ENCODE results near the gene CIAO3. TPM values are rescaled to one million over a fixed set of nuclear protein-coding genes. Genes with fewer than 3 reads are reported as not detected.
"Not testable (repeated sequence)": the region's sequence is repeated elsewhere in the genome, so short reads cannot be mapped to it uniquely, and the experiment has no call there.

Gene CIAO3
- total RNA-seq, 2 experiments from 2014 or later: 28.3 to 31.9 TPM

DNA sequence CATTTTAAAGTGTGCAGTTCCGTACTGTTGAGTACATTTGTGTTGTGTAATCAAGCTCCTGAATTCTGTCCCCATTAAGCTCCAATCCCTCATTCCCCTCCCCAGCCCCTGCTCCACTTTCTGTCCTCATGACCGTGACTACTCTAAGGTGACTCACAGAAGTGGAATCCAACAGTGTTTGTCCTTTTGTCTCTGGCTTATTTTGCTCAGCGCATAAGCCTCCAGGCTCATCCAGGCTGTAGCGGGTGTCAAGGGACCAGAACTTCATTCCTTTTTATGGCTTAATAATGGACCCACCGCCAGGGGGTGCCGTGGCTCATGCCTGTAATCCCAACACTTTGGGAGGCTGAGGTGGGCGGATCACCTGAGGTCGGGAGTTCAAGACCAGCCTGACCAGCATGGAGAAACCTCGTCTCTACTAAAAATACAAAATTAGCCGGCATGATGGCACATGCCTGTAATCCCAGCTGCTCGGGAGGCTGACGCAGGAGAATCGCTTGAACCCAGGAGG, 28.0 kb downstream of the CIAO3 start:
- POLR2A ChIA-PET: not testable (repeated sequence)
- peak; percentile 84 for DNase-seq
- intact Hi-C loops (cut with DNase I, micrococcal nuclease): loop anchor here in 1 of 2 experiments (2.0 kb wide), 1 partner anchor 390 kb away; no protein-coding TSS in a partner anchor

DNA sequence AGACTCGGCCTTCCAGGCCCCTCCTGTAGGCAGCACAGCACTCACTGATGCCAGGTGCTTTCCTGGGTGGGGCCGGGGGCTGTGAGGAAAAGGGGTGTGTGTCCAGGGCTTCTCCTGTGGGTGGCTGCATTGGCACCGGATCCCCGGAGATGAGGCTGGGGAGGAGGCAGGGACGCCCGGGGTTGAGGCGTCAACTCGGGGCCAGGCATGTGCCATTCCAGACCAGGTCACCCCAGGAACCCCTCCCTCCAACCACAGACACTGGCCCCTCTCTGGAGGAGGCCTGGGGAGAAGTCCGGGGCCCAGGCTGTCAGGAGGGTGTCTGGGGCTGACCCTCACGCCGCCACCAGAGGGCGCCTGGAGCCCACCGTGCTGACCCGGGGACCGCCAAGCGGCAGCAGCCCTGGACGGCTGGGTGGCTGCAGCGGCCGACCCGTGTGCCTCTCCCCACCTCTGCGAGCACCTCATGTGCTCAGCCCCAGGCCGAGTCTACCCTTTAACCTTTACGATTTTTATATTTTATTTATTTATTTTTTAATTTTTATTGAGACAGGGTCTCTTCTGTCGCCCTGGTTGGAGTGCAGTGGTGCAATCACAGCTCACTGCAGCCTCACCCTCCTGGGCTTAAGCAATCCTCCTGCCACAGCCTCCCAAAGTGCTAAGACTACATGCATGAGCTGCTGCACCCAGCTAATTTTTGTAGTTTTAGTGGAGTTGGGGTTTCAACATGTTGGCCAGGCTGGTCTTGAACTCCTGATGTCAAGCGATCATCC, 29.1 kb downstream of the CIAO3 start:
- ChIA-PET CTCF (interaction anchor here (0.6 to 5.4 kb wide), 24 partner anchors 8 to 390 kb away, joined by 3 to 55 read pairs (median 4); partner anchors contain the start of genes ANTKMT, CCDC78, CHTF18 and HAGHL), POLR2A (no interaction called here)
- H3K27me3 Mint-ChIP-seq: peaks cover 38% of the 10 kb centered on the region

More for the DNA sequence above, 28.0 kb downstream of the CIAO3 start:
- CTCF ChIA-PET: interaction anchor here (0.6 to 5.4 kb wide), 22 partner anchors 8 to 321 kb away, joined by 3 to 55 read pairs (median 4); partner anchors contain the start of genes ANTKMT, CCDC78, CHTF18 and HAGHL
- H3K4me3 Mint-ChIP-seq; H3K9me3 Mint-ChIP-seq (ENCODE audit: low read depth); H3K4me1 Mint-ChIP-seq; H3K27ac Mint-ChIP-seq; H3K36me3 Mint-ChIP-seq (ENCODE audit: low read depth); ATAC-seq: not testable (repeated sequence)
- peaks cover 31% of the 10 kb centered on the region for H3K27me3 Mint-ChIP-seq

GRCh38 chr16:711084-711483, 29.7 kb downstream of the CIAO3 start:
- CTCF ChIA-PET: interaction anchor here (1.3 to 3.5 kb wide), 3 partner anchors 10 to 75 kb away, joined by 4 to 29 read pairs (median 6); partner anchors contain the start of gene ANTKMT
- no peaks in the 10 kb centered on the region for H3K9me3 Mint-ChIP-seq (ENCODE audit: low read depth)
- H3K4me3 Mint-ChIP-seq: no peak overlapping the region

More for the DNA sequence above, 29.1 kb downstream of the CIAO3 start:
- DNase-seq: peak; percentile 90
- ATAC-seq: peak; percentile 65
- Mint-ChIP-seq H3K4me3 (no peak overlapping the region), H3K4me1 (no peaks in the 10 kb centered on the region), H3K27ac (no peak overlapping the region), H3K9me3 (ENCODE audit: low read depth) (no peaks in the 10 kb centered on the region), H3K36me3 (ENCODE audit: low read depth) (no peaks in the 10 kb centered on the region)
- intact Hi-C loops (cut with DNase I, micrococcal nuclease): loop anchor here (1.0 to 2.0 kb wide), 4 partner anchors 29 to 391 kb away; partner anchors contain the start of gene CIAO3 (in 1 of the 2)

GRCh38 chr16:710500-711075, 30.2 kb downstream of the CIAO3 start:
- DNase-seq (no peak), ATAC-seq (no peak)
- H3K4me1 Mint-ChIP-seq: no peaks in the 10 kb centered on the region
- H3K36me3 Mint-ChIP-seq (ENCODE audit: low read depth): no peaks in the 10 kb centered on the region
- no peaks in the 10 kb centered on the region for H3K9me3 Mint-ChIP-seq (ENCODE audit: low read depth)
- ChIA-PET POLR2A (no interaction called here), CTCF (interaction anchor here (0.7 to 3.5 kb wide), 6 partner anchors 11 to 78 kb away, joined by 3 to 29 read pairs (median 5); partner anchors contain the start of genes ANTKMT, CHTF18, MSLN and RPUSD1)
- intact Hi-C loops (cut with DNase I, micrococcal nuclease): loop anchor here (1.0 to 2.0 kb wide), 3 partner anchors 30 to 344 kb away; partner anchors contain the start of gene CIAO3 (in 1 of the 2)
- peaks cover 42% of the 10 kb centered on the region for H3K27me3 Mint-ChIP-seq
- no peak overlapping the region for H3K4me3 Mint-ChIP-seq
- H3K27ac Mint-ChIP-seq: no peak overlapping the region

More at GRCh38 chr16:711084-711483, 29.7 kb downstream of the CIAO3 start:
- POLR2A ChIA-PET: no interaction called here
- no peak overlapping the region for H3K27ac Mint-ChIP-seq
- DNase-seq (no peak), ATAC-seq (no peak)
- intact Hi-C loops (cut with DNase I, micrococcal nuclease): loop anchor here (1.0 to 2.0 kb wide), 3 partner anchors 30 to 344 kb away; partner anchors contain the start of gene CIAO3 (in 1 of the 2)
- H3K27me3 Mint-ChIP-seq: peaks cover 42% of the 10 kb centered on the region
- H3K4me1 Mint-ChIP-seq: no peaks in the 10 kb centered on the region
- no peaks in the 10 kb centered on the region for H3K36me3 Mint-ChIP-seq (ENCODE audit: low read depth)

- intact Hi-C loops (cut with DNase I, micrococcal nuclease): loop anchor here (2.0 kb wide), 2 partner anchors 31 to 345 kb away; partner anchors contain the start of gene CIAO3 (in 1 of the 2)
- Mint-ChIP-seq H3K36me3 (ENCODE audit: low read depth) (no peaks in the 10 kb centered on the region), H3K27ac (no peak overlapping the region), H3K9me3 (ENCODE audit: low read depth) (no peaks in the 10 kb centered on the region), H3K4me1 (no peaks in the 10 kb centered on the region), H3K4me3 (no peak overlapping the region), H3K27me3 (peaks cover 42% of the 10 kb centered on the region)
- ATAC-seq: no peak
- CTCF ChIA-PET: interaction anchor here (0.7 to 3.5 kb wide), 6 partner anchors 11 to 79 kb away, joined by 3 to 29 read pairs (median 5); partner anchors contain the start of genes ANTKMT, CHTF18, MSLN and RPUSD1
- DNase-seq: no peak
- POLR2A ChIA-PET: no interaction called here
Observed at GRCh38 chr16:709566-710499, 31.0 kb downstream of the CIAO3 start.

DNA sequence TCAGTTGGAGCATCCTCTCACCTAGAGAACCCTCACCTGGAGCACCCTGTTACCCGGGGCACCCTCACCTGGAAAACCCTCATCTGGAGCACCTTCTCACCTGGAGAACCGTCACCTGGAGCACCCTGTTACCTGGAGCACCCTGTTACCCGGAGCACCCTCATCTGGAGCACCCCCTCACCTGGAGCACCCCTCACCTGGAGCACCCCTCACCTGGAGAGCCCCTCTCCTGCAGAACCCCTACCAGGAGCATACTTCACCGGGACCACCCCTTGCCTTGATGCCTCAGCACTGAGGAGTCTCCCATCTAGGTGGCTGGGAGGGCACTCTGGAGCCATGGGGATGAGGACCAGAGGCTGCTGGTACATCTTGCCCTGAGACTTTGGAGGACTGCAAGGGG, 31.8 kb downstream of the CIAO3 start:
- intact Hi-C loops (cut with DNase I, micrococcal nuclease): no loop called here
- Mint-ChIP-seq H3K4me3 (no peak overlapping the region), H3K36me3 (ENCODE audit: low read depth) (no peaks in the 10 kb centered on the region), H3K27me3 (peaks cover 41% of the 10 kb centered on the region), H3K27ac (no peak overlapping the region), H3K9me3 (ENCODE audit: low read depth) (no peaks in the 10 kb centered on the region), H3K4me1 (no peaks in the 10 kb centered on the region)
- ATAC-seq (no peak), DNase-seq (no peak)
- ChIA-PET POLR2A (no interaction called here), CTCF (interaction anchor here (1.4 kb wide), 1 partner anchor 75 kb away, joined by 6 read pairs; no protein-coding TSS in a partner anchor)

- H3K9me3 Mint-ChIP-seq (ENCODE audit: low read depth): no peaks in the 10 kb centered on the region
- intact Hi-C loops (cut with DNase I, micrococcal nuclease): no loop called here
- H3K4me1 Mint-ChIP-seq: no peaks in the 10 kb centered on the region
- DNase-seq: no peak
- peaks cover 40% of the 10 kb centered on the region for H3K27me3 Mint-ChIP-seq
- ATAC-seq: no peak
- ChIA-PET POLR2A (no interaction called here), CTCF (interaction anchor here (0.5 to 1.3 kb wide), 3 partner anchors 12 to 452 kb away, joined by 3 to 5 read pairs (median 3); no protein-coding TSS in a partner anchor)
- H3K36me3 Mint-ChIP-seq (ENCODE audit: low read depth): no peaks in the 10 kb centered on the region
- H3K27ac Mint-ChIP-seq: no peak overlapping the region
- no peak overlapping the region for H3K4me3 Mint-ChIP-seq
Observed at GRCh38 chr16:708019-708418, 32.8 kb downstream of the CIAO3 start.

GRCh38 chr16:707062-707538, 33.7 kb downstream of the CIAO3 start:
- CTCF ChIA-PET: interaction anchor here (0.7 to 1.3 kb wide), 4 partner anchors 13 to 367 kb away, joined by 3 to 5 read pairs (median 3); partner anchors contain the start of gene CHTF18
- Mint-ChIP-seq H3K27ac (no peak overlapping the region), H3K9me3 (ENCODE audit: low read depth) (no peaks in the 10 kb centered on the region), H3K27me3 (peaks cover 43% of the 10 kb centered on the region), H3K4me3 (no peak overlapping the region), H3K36me3 (ENCODE audit: low read depth) (no peaks in the 10 kb centered on the region), H3K4me1 (no peaks in the 10 kb centered on the region)
- POLR2A ChIA-PET: interaction anchor here (0.7 kb wide), 1 partner anchor 12 kb away, joined by 3 read pairs; no protein-coding TSS in a partner anchor
- DNase-seq: no peak
- intact Hi-C loops (cut with DNase I, micrococcal nuclease): no loop called here
- ATAC-seq: no peak

DNA sequence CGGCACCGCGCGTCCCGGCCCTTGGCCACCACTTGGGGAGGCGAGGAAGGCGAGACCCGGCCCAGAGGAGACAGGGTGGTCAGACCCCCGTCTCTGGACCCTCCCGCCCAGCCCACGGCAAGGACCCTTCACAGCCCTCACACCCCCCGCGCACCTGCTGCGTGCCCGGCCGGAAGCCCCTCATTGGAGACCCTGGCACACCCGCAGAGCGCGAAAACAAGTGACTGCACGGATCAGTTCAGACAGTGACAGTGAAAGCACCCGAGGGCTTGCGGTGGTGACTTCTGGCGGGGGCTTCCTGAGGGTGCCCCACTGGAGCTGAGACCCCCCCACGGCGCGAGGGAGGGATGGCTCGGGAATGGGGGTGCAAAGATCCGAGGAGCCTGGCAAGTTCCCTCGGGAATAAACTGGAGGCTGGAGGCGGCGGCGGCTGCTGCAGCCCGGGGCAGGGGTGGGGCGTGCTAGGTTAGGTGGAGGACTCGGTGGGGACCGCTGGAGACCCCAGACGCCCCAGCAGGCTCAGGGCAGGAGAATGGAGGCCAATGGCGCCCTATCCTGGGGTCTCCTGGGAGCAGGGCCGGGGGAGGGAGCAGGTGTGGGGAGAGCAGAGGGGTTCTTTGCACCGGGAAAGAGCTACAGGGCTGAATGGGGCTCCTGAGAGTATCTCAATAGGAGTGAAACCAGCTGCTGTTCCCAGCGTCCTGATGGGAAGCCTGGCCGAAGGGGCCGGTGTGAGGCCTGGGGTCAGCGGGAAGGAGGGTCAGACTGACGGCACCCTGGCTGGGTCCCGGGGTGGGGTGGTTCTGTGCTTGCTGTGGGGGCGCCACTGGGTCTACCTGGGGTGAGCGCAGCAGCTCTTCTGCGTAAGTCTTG, 34.4 kb downstream of the CIAO3 start:
- DNase-seq (no peak), ATAC-seq (no peak)
- POLR2A ChIA-PET: no interaction called here
- intact Hi-C loops (cut with DNase I, micrococcal nuclease): no loop called here
- CTCF ChIA-PET: interaction anchor here (0.7 to 1.3 kb wide), 5 partner anchors 13 to 366 kb away, joined by 3 to 5 read pairs (median 3); partner anchors contain the start of gene CHTF18
- no peak overlapping the region for H3K27ac Mint-ChIP-seq
- H3K36me3 Mint-ChIP-seq (ENCODE audit: low read depth): no peaks in the 10 kb centered on the region
- H3K4me3 Mint-ChIP-seq: no peak overlapping the region
- peaks cover 47% of the 10 kb centered on the region for H3K27me3 Mint-ChIP-seq
- H3K9me3 Mint-ChIP-seq (ENCODE audit: low read depth): no peaks in the 10 kb centered on the region
- no peaks in the 10 kb centered on the region for H3K4me1 Mint-ChIP-seq

All from activated CD4-positive, alpha-beta T cell treated with anti-CD3 and anti-CD28 coated beads for 36 hours (primary cell).